HL-60/S4 treated with retinoic acid at 250 ng/mL for 4 days and 3 days (cell line): ENCODE data around the gene WSCD2.
"Not testable (repeated sequence)": the region's sequence is repeated elsewhere in the genome, so short reads cannot be mapped to it uniquely, and the experiment has no call there.

ENCODE experiments used
- in situ Hi-C: fragments of 300-500 bp; cut with MboI; formaldehyde crosslinking; loops from 2 replicates; pipeline ENCODE4 v1.7.0; 2022; ENCODE audit warnings: low sequenced_read_pairs

Gene WSCD2

GRCh38 chr12:108191938-108192337, 62.9 kb downstream of the WSCD2 start:
- in situ Hi-C loops: no loop called here

- in situ Hi-C loops: no loop called here
Measured at GRCh38 chr12:108193493-108193892, 64.4 kb downstream of the WSCD2 start.

GRCh38 chr12:108193917-108194316, 64.8 kb downstream of the WSCD2 start:
- in situ Hi-C loops: no loop called here

DNA sequence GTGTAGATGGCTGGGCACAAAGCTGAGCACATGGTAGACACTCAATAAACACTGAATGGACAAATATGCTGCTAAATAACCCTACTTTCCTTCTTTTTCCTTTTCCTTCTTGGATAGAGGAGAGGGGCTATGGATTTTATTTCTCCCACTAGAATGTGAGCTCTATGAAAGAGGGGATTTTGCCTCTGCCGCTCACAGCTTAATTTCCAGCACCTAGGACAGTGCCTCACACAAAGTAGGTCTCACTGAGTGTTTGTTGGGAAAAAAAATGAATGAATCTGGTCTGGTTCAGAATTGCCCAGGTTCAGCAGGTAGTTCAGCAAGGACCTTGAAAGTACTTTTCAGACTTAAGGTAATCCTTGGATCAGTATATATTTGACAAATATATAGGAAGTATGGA, 65.5 kb downstream of the WSCD2 start:
- in situ Hi-C loops: no loop called here

GRCh38 chr12:108196319-108196718, 67.2 kb downstream of the WSCD2 start:
- in situ Hi-C loops: no loop called here

DNA sequence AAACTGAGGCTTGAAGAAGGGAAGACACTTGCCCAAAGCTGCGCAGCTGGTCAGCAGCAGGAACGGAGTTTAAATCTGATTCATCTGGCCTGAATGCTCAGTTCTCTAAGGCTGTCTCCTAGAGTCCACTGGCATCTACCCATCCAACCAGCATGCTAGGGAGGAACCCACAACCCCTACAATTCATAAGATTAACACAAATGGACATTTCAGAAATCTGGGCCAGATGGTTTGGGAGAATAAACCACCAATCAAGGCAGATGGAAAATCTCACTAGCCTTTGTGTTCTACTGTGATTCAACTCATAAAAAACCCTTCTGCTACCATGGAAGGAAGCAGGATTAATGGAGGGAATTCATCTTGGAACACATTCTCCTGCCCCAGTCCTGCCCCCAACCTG, 67.8 kb downstream of the WSCD2 start:
- in situ Hi-C loops: no loop called here

- in situ Hi-C loops: no loop called here
Measured at GRCh38 chr12:108198043-108198442, 69.0 kb downstream of the WSCD2 start.

DNA sequence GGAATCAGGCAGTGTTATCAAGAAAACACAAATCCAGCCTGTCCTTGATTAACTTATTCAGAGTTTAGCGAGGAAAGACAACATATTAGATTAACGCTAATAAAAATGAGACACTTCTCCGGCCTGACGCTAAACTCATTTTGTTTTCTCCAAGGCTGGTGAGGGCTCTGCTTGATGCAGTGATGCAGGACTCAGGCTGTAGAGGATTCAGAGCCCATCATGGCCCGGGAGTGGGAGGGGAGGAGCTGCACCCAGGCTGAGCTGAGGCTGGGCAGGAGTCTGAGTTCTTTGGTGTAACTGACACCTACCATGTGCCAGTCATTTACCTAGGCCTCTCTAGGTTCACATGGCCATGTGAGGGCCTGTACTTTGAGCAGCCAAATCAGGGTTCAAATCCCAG, 70.0 kb downstream of the WSCD2 start:
- in situ Hi-C loops: no loop called here

GRCh38 chr12:108201808-108202207, 72.7 kb downstream of the WSCD2 start:
- in situ Hi-C loops: no loop called here

DNA sequence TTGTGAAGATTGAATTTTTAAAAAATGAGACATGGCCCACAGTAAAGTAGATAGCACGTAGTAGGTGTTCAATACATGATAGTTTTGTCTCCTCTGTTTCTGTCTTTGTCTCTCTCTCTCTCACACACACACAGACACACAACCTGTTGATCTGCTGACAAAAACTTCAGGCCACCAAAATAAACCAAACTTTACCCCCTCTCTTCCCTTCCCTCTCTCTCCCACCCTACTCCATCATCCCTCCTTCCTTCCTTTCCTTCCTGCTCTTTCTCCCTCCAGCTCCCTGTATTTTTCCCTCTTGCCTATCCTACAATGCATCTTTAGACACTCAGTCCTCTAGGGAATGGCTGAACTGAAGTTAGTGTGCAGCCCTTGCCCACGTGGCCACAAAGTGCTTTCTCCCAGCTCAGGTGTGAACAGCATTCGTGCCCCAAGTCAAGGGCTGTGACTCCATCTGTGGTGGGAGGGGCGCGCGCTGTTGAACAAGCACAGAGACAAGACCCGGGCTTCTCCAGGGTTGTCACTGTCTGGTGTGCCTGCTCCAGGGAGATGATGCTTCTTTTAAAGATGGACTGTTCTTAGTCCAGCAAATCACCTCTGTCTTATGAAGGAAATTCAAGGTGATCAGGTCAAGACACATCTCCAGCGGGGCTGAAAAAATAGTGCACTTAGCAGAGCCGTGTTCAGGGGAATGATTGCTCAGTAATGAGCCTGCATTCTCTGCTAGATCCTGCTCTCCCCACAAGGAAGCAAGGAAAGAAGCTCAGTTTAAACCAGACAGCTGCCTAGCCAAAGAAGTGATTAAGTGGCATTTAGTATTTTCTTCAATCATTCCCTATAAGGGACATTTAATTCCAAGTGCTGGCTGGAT, 75.3 kb downstream of the WSCD2 start:
- in situ Hi-C loops: no loop called here

- in situ Hi-C loops: no loop called here
Measured at GRCh38 chr12:108205864-108206263, 76.8 kb downstream of the WSCD2 start.

DNA sequence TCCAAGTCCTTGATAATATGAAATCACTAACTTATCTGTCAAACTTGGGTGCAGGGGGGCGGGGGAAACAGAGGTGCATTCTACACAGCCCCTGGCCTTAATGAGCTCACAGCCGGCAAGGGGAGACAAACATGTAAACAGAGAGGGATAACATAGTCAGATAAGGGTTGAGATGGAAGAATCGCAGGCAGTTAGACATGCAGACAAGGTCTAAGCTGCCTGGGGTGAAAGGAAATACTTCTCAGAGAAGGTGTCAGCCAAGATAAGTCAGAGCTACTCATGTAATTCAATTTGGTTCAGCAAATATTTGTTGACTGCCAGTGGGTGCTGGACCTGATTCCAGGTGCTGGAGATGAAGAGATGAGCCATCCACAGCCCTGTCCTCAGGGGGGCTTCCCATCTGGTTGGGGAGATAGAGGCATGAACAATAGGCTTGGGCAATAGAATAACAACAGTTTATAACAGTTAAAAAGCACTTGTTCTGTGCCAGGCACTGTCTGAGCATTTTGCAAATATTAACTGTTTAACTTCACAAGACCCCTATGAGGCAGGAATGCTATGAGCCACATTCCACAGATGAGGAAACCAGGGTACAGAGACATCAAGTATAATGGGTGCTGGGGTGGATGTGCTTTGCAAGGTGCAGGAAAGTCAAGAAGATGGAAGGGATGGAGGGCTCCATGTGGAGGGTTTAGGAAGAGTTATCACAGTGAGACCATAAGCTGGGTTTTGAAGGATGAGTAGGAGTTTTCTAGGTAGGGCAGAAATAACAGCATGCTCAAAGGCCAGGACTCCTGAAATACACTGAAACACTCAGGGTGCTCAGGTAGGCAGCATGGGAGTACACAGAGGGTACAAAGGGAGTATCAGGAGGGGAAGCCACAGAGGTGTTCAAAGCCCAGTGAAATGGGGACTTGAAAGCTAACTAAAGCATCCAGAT, 79.0 kb downstream of the WSCD2 start:
- in situ Hi-C loops: no loop called here

DNA sequence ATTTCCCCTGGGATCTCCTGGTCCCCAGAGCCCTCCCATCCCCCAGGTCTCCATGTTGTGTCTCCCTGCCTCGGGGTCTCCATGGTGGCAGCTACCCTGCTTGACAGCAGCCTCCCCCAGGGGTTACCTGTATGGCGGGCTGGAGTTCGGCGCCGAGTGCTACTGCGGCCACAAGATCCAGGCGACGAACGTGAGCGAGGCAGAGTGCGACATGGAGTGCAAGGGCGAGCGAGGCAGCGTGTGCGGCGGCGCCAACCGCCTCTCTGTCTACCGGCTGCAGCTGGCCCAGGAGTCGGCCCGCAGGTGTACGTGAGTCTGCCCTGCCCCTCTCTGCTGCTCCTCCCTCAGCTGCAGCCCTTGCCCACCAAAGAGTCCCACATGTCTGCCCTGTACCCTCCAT, 80.9 kb downstream of the WSCD2 start:
- in situ Hi-C loops: no loop called here

DNA sequence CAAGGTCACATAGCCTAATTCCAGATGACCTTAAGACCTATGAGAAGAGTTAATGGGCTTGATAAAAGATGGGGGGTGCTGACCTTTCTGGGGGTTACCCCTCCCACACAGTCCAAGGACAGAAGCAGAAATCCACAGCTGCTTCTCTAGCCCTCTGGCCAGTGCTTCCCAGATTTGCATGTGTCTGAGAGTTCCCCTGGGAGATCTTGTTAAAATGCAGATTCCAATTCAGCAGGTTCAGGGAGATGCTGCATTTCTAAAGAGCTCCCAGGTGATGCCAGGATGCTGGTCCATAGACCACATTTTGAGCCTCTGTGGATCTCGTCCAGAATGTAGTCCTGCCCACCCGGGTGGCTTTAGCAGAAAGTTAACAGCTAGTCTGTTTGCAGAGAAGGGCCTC, 82.1 kb downstream of the WSCD2 start:
- in situ Hi-C loops: no loop called here

- in situ Hi-C loops: no loop called here
Measured at GRCh38 chr12:108213871-108214445, 84.9 kb downstream of the WSCD2 start.

- in situ Hi-C loops: no loop called here
Measured at GRCh38 chr12:108214486-108214885, 85.4 kb downstream of the WSCD2 start.

DNA sequence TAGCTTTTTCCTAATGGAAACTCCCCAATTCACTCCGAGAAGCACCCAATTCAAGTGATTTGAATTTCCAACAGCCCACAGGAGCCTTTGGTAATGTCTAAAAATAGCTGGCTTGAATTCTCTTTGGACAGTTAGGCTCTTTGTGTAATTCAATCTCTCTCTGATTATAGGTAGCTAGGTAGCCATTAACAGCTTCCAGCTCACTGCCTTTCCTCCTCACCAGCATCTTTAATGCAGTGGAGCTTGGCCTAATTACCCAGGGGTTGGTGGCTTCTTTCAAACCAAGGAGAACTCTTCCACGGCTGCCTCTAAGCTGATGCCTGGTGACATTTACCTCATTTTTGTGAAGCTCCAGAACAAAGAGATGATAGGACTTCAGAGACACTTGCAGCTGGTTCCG, 86.4 kb downstream of the WSCD2 start:
- in situ Hi-C loops: no loop called here

DNA sequence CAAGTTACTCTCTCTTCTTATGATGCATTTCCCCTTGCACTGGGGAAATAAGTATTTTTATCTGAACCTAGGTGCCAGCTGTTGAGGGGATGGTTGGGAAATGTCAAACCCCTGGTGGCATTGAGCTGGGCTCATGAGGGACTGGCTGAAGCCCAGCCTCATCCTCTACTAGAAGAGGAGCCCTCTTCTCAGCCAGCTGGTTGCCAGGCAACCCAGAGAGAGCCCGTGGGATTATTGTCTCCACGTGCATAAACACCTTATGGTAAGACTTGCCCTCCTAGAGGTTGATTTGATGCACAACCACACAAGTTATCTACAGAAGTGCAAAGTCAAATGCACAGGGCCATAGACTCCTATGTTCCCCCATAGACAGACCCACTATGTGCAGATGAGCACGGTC, 89.8 kb downstream of the WSCD2 start:
- in situ Hi-C loops: no loop called here

DNA sequence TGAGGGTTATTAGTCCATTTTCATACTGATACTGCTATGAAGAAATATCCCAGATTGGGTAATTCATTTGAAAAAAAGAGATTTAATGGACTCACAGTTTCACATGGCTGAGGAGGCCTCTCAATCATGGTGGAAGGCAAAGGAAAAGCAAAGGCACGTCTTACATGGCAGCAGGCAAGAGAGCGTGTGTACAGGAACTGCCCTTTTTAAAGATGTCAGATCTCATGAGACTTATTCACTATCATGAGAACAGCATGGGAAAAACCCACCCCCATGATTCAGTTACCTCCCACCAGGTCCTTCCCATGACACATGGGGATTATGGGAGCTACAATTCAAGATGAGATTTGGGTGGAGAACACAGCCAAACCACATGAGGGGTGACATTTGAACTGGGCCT, 96.0 kb downstream of the WSCD2 start:
- in situ Hi-C loops: not testable (repeated sequence)

DNA sequence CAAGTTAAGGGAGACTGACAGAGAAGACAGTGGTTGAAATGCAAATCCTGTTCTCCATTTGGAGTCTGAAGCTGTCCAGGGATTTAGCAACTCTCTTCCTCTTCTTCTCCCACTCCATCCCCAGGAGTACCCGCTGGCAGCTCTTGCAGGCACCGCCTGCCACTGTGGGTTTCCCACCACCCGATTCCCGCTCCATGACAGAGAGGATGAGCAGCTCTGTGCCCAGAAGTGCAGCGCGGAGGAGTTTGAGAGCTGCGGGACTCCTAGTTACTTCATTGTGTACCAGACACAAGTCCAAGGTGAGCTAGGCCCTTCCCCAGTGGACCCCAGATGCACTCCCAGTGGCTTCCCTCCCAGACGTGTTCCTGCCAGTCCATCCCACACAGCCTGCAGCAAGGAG, 97.8 kb downstream of the WSCD2 start:
- in situ Hi-C loops: no loop called here

GRCh38 chr12:108228746-108229145, 99.7 kb downstream of the WSCD2 start:
- in situ Hi-C loops: no loop called here
